ENCODE results near the gene FTSJ1.

- TF ChIP-seq, protein P1, sequence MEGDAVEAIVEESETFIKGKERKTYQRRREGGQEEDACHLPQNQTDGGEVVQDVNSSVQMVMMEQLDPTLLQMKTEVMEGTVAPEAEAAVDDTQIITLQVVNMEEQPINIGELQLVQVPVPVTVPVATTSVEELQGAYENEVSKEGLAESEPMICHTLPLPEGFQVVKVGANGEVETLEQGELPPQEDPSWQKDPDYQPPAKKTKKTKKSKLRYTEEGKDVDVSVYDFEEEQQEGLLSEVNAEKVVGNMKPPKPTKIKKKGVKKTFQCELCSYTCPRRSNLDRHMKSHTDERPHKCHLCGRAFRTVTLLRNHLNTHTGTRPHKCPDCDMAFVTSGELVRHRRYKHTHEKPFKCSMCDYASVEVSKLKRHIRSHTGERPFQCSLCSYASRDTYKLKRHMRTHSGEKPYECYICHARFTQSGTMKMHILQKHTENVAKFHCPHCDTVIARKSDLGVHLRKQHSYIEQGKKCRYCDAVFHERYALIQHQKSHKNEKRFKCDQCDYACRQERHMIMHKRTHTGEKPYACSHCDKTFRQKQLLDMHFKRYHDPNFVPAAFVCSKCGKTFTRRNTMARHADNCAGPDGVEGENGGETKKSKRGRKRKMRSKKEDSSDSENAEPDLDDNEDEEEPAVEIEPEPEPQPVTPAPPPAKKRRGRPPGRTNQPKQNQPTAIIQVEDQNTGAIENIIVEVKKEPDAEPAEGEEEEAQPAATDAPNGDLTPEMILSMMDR (IDR thresholded peaks at IDR 0.05), result no peak
- TF ChIP-seq POLR2A (IDR thresholded peaks at IDR 0.05) (no peak), EP300 (IDR thresholded peaks at IDR 0.05) (no peak)
Observed at GRCh38 chrX:48531358-48531959, 55.5 kb downstream of the FTSJ1 start.

Data from ovary (tissue), 3 donors.